Suprapubic skin (tissue), 4 donors: ENCODE results near the gene NEURL3. TPM values are rescaled to one million over a fixed set of nuclear protein-coding genes. Genes with fewer than 3 reads are reported as not detected.

ENCODE experiments used
- DNase-seq, 2 donors: peaks; one replicate each; pipeline ENCODE4 v3.0.0-alpha.2; 2019; ENCODE audit warnings: low spot score in 2 of 2
- H3K27ac ChIP-seq: fragments of 200-600 bp; sonication (generic); one replicate; pipeline ENCODE4 v1.5.1; 2019
- H3K27me3 ChIP-seq: fragments of 200-600 bp; sonication (generic); one replicate; pipeline ENCODE4 v1.5.1; 2019
- H3K36me3 ChIP-seq: fragments of 200-600 bp; sonication (generic); one replicate; pipeline ENCODE4 v1.5.1; 2019
- H3K4me1 ChIP-seq: fragments of 200-600 bp; sonication (generic); one replicate; pipeline ENCODE4 v1.5.1; 2019
- H3K4me3 ChIP-seq: fragments of 200-600 bp; sonication (generic); one replicate; pipeline ENCODE4 v1.5.1; 2019; ENCODE audit warnings: mild to moderate bottlenecking
- H3K9me3 ChIP-seq: fragments of 200-600 bp; sonication (generic); one replicate; pipeline ENCODE4 v1.5.1; 2019
- CTCF ChIP-seq, 2 donors: fragments of 200-600 bp in 1 of 2; fragments of 450-650 bp in 1 of 2; sonication (generic) in 1 of 2; IDR thresholded peaks; one replicate each; pipeline ENCODE4 v1.5.1; 2016 to 2019; ENCODE audit warnings: antibody characterized with exemption in 2 of 2, mild to moderate bottlenecking in 1 of 2, moderate library complexity in 1 of 2
- EP300 ChIP-seq: sonication (generic); formaldehyde crosslinking; IDR thresholded peaks from one replicate; pipeline ENCODE4 v1.6.1; 2017; ENCODE audit warnings: antibody characterized with exemption
- POLR2A ChIP-seq, 2 donors: fragments of 450-650 bp; IDR thresholded peaks; one replicate each; pipeline ENCODE4 v1.6.1; 2017; ENCODE audit warnings: antibody characterized with exemption in 2 of 2, mild to moderate bottlenecking in 2 of 2, moderate library complexity in 2 of 2
- POLR2AphosphoS5 ChIP-seq, 3 donors: sonication (generic); formaldehyde crosslinking; IDR thresholded peaks; one replicate each; pipeline ENCODE4 v1.6.1; 2017; ENCODE audit warnings: antibody characterized with exemption in 3 of 3
- WGBS: methylation state at CpG from one replicate; pipeline ENCODE4 v1.1.5; 2018; 5-methylcytosine and 5-hydroxymethylcytosine counted together
- total RNA-seq, 4 donors: library from RNA; depleted of rRNA; stranded (reverse); fragments of >200 nt; gene quantifications; one replicate each; pipeline ENCODE4 v1.1.0, GENCODE V29; 2016

Gene NEURL3
- total RNA-seq, 4 donors from 2014 or later, result 0.52 to 2.6 (median 1.5) TPM

DNA sequence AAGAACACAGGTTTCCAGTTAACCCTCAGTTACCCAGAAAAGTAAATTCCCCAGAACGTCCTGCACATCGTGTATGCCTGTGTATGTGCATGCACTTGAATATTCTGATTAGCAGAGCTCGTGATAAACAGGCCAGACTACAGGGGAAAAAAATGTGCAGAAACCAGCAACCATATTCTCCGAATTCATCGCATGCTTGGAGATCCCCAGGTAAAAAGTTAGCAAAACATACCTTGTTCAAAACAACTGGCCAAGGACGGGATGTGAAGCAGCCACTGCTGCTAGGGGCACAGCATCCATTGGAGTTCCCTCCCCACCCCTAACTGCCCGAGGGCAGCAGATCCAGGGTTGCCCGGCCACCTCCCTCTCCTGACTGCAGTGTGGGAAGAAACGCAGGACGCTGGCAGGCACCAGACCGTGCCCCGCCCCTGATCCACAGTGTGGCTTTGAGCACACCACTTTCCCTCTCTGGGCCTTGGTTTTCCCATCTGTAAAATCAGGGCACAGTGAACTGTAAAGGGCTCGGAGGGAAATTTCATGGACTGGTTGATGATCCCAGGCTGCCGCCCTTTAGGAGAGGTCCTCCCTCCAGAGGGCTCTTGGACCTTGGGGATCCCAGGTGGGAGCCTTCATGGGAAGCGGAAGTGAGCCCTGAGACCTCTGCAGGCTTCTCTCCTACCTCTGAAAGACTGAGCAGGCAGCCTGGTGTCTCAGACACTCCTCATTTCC is 19.5 kb upstream of the NEURL3 start:
- no peak overlapping the region for H3K27ac ChIP-seq
- H3K36me3 ChIP-seq, result no peaks in the 10 kb centered on the region
- no peak for TF ChIP-seq EP300
- TF ChIP-seq POLR2AphosphoS5 (IDR thresholded peaks at IDR 0.05), result no peak
- TF ChIP-seq POLR2A (IDR thresholded peaks at IDR 0.05), result no peak
- no peak for TF ChIP-seq CTCF (IDR thresholded peaks at IDR 0.05)
- H3K4me1 ChIP-seq, result peaks cover 30% of the 10 kb centered on the region
- no peaks in the 10 kb centered on the region for H3K9me3 ChIP-seq
- no peak overlapping the region for H3K4me3 ChIP-seq
- H3K27me3 ChIP-seq, result no peaks in the 10 kb centered on the region
- no peak for DNase-seq
- 55% methylated on average over 12 of the region's 15 CpGs for whole genome bisulfite sequencing

DNA sequence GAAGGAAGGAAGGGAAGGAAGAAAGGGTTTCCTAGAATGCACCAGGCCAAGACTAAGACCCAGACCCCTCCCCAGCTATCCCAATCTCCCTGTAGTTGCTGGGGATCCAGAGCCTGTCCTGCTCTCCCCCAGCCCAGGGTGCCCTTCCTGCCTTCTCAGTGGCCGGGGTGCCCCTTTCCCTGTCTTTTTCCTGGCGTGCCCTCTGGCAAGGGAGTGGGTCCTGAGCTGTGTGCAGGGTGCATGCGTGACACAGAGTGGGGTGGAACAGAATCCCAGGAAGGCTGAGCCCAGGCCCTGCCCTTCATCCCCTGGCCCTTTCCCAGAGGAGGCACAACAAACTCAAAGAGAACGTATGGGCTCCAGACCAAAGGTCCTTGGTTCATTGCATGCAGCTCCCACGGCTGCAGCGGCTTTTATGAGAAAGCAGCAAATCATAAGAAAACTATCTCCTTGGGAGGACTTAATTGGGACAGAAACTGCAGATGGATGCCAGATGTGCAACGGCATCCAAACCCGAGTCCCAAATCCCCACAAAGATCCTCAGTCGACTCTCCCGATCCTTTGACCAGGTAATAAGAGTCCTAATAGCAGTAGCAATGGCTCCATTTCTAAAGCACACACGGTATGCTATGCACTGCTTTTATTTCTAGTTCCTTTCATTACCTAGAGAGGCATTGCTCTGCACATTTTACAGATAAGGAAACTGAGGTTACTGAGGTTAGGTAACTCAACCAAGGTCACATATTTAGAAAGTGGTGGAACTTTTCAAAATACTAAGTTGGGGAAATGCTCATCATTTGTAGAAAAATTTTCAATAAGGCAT is 18.7 kb upstream of the NEURL3 start:
- TF ChIP-seq EP300 (no peak), POLR2AphosphoS5 (IDR thresholded peaks at IDR 0.05) (no peak), CTCF (IDR thresholded peaks at IDR 0.05) (no peak), POLR2A (IDR thresholded peaks at IDR 0.05) (no peak)
- Histone ChIP-seq H3K4me3 (no peak overlapping the region), H3K4me1 (peaks cover 25% of the 10 kb centered on the region), H3K9me3 (no peaks in the 10 kb centered on the region), H3K27ac (no peak overlapping the region), H3K27me3 (no peaks in the 10 kb centered on the region), H3K36me3 (no peaks in the 10 kb centered on the region)
- DNase-seq, result no peak
- WGBS, result 56% methylated on average over 10 of the region's 11 CpGs

- peaks cover 12% of the 10 kb centered on the region for H3K4me1 ChIP-seq
- H3K27me3 ChIP-seq, result no peaks in the 10 kb centered on the region
- H3K27ac ChIP-seq, result no peak overlapping the region
- TF ChIP-seq POLR2AphosphoS5 (IDR thresholded peaks at IDR 0.05) (no peak), EP300 (no peak), CTCF (IDR thresholded peaks at IDR 0.05) (no peak), POLR2A (IDR thresholded peaks at IDR 0.05) (no peak)
- H3K4me3 ChIP-seq, result no peak overlapping the region
- 79% methylated on average over 9 of the region's 9 CpGs for WGBS
- H3K36me3 ChIP-seq, result no peaks in the 10 kb centered on the region
- DNase-seq, result no peak
- H3K9me3 ChIP-seq, result no peaks in the 10 kb centered on the region
Measured at GRCh38 chr2:96522304-96523203, 17.4 kb upstream of the NEURL3 start.

- no peak for TF ChIP-seq CTCF (IDR thresholded peaks at IDR 0.05)
- TF ChIP-seq EP300, result no peak
- TF ChIP-seq POLR2A (IDR thresholded peaks at IDR 0.05), result no peak
- TF ChIP-seq POLR2AphosphoS5 (IDR thresholded peaks at IDR 0.05), result no peak
- Histone ChIP-seq H3K4me3 (no peak overlapping the region), H3K27me3 (no peaks in the 10 kb centered on the region), H3K27ac (no peak overlapping the region), H3K4me1 (peaks cover 5% of the 10 kb centered on the region), H3K9me3 (no peaks in the 10 kb centered on the region), H3K36me3 (no peaks in the 10 kb centered on the region)
- 86% methylated on average over 2 of the region's 2 CpGs for WGBS
- DNase-seq, result no peak
Measured at GRCh38 chr2:96521219-96521618, 16.1 kb upstream of the NEURL3 start.
